ENCODE results near the gene GABRR3. TPM values are rescaled to one million over a fixed set of nuclear protein-coding genes. Genes with fewer than 3 reads are reported as not detected.

Gene GABRR3
- total RNA-seq, 1 donor from 2014 or later, result not detected

GRCh38 chr3:97958396-97958795 is 76.7 kb downstream of the GABRR3 start:
- DNase-seq (ENCODE audit: low spot score), result no peak

DNA sequence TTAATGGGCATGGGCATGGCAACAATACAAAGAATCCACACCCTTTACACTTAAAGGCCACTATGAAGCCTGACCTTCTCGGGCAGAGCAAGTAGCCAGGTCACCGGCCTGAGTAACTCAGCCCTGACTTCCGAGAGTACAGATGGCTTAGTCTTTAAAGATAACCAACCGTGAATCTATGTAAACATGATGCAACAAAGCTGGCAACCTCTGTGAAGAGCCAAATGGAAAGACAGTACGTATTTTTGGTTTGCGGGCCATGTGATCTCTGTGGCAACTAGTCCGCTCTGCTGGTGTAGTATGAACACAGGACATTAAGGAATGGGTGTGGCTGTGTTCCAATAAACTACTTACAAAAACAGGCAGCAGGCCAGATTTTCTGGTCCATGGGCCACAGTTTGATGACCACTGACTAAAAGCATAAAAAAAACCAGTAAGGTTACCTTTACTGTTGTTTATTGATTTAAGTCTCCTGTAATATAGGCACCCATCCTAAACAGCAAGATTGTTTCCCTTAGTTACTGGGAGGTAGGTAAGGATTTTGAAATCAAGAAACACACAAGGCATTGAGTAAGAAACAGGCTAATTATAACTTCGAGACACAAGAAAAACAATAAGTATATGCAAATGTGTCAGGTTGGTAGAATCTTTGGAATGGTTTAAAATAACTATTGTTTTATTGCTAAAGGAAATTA is 77.4 kb downstream of the GABRR3 start:
- DNase-seq (ENCODE audit: low spot score), result no peak

DNA sequence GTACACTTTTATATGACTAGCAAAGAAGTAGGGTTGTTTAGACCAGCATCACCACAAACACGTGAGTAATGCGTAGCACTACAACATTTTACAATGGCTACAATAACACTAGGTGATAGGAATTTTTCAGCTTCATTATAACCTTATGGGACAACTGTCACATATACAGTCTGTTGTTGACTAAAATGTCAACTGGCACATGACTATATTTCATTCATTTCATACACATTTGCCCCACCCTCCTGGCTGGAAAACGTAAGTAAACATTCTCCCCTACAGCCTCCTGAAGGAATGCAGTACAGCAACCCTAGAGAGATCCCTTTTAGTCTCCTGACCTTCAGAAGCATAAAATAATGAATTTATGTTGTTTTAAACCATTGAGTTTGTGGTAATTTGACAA is 79.1 kb downstream of the GABRR3 start:
- no peak for DNase-seq (ENCODE audit: low spot score)

- no peak for DNase-seq (ENCODE audit: low spot score)
Measured at GRCh38 chr3:97954228-97954827, 80.8 kb downstream of the GABRR3 start.

- DNase-seq (ENCODE audit: low spot score), result no peak
Measured at GRCh38 chr3:97952872-97953271, 82.2 kb downstream of the GABRR3 start.

DNA sequence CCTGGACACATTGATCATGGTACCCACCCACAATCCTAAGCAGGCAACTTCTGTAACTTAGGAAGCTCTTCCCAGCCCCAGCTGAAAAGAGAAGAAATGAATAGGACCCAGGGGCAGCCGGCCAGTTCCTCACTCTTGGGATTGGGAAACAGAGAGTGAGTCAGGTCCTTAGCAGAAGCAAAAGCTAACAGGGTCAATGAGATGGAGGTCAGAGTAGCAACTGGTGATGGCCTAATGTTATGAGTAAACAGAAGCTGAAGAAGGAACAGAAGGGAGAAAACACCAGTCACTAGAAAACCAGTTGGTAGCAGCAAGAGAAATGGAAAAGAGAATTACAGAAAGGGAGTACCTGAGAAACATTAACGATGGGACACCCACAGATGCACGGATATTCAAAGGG is 82.8 kb downstream of the GABRR3 start:
- DNase-seq (ENCODE audit: low spot score), result no peak

DNA sequence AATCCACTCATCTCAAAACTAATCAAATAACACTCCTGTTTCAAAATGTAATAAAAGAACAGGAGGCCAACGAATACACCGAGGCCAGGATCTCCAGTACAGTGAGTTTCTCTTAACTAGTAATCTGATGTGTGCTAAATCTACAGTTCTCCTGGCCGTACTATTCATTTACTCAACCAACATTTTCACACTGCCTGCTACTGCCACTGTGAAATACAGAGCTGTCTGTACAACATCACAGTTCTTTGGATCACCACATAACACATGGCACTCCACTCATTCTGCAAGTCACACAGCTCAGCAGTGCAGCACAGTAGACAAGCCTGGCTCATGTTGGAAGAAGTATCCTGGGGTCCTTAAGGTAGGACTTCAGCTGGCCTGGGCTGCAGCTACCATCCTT is 84.8 kb downstream of the GABRR3 start:
- no peak for DNase-seq (ENCODE audit: low spot score)

- DNase-seq (ENCODE audit: low spot score), result no peak
Measured at GRCh38 chr3:97949743-97950142, 85.4 kb downstream of the GABRR3 start.

DNA sequence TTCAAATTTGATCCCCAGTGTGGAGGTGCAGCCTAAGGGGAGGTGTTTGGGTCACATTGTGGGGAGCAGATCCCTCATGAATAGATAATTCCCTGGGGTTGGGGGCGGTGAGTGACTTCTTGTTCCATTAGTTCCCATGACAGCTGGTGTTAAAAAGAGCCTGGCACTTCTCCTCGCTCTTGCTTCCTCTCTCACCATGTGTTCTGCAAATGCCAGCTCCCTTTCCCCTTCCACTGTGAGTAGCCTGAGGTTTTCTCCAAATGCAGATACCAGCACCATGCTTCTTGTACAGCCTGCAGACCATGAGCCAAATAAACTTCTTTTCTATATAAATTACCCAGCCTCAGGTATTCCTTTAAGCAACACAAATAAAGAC is 86.0 kb downstream of the GABRR3 start:
- DNase-seq (ENCODE audit: low spot score), result no peak

DNA sequence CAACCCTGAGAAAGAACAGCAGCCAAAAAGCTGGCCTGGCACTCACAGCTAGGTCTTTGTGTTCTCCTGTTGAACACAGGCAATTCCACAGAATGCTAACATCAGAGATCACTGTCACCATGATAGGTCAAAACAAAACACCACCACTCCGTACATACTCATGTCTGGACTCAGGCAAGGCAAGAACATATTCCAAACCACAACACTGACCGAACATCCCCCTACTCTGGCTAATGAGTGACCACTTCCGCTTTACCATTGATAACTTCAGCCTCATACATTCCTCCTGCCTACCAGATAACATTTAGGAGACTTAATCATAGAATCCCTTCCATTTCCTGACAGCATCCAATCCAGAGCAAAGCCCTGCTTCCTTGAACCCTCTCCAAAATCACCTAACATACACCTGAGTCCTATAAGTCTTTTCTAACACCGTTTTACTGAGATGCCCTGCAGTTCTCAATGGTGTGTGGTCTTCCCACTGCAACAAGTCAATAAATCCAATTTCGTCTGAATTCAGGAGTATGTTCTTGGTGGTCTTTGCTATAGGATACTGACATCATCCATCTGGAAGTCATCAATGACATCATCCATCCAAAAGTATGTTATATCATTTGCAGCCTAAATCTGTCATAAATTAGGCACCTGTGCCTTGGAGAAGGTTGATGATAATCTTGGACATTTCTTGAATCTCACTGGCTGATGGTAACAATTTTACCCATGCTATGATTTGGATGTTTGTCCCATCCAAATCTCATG is 86.6 kb downstream of the GABRR3 start:
- DNase-seq (ENCODE audit: low spot score), result no peak

GRCh38 chr3:97942801-97943546 is 92.1 kb downstream of the GABRR3 start:
- DNase-seq (ENCODE audit: low spot score), result no peak

DNA sequence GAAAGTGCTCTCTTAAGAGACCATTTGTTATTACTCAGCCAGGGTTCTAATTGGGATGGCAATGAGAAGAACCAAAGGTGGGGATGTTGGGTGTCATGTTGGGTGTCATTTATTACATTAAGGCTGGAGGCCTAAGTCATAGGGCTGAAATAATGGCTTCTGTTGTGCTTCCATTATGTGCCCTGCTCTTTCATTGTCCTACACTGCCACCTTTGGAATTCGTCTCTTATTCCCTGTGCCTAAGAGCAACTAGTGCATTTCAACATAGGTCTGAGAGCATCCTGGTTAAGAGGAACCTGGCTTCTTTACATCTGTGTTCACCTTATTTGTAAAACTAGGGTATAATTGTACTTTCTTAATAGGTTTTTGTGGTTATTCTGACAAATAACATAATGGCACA is 95.1 kb downstream of the GABRR3 start:
- no peak for DNase-seq (ENCODE audit: low spot score)

GRCh38 chr3:97939401-97939800 is 95.7 kb downstream of the GABRR3 start:
- DNase-seq (ENCODE audit: low spot score), result no peak

GRCh38 chr3:97938444-97938843 is 96.7 kb downstream of the GABRR3 start:
- DNase-seq (ENCODE audit: low spot score), result no peak

GRCh38 chr3:97937205-97937604 is 97.9 kb downstream of the GABRR3 start:
- no peak for DNase-seq (ENCODE audit: low spot score)

DNA sequence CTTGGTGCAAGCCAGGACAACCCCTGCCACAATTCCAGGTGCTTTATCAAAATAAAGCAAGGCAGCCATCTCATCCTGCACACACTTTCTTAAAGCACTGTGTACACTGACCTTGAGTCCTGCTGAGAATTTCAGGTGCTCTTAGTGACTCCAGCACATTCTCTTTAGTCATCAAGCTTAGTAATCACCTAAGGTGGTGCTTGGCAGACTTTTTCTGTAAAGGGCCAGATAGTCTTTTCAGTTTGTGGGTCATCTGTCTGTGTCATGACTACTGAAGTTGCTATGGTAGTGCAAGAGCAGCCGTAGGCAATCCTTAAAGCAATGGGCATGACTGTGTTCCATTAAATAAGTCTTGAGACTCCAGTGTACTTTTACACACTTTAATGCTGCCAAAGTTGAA is 99.3 kb downstream of the GABRR3 start:
- DNase-seq (ENCODE audit: low spot score), result no peak

Other genes with a start within 250 kb of the GABRR3 start
- 39.4 TPM for gene CRYBG3, start 213.3 kb downstream of the GABRR3 start, total RNA-seq
- 35.2 TPM for gene RIOX2, start 62.9 kb downstream of the GABRR3 start, total RNA-seq
- gene OR5AC2, start 51.9 kb upstream of the GABRR3 start, total RNA-seq, result not detected
- gene OR5H1, start 95.4 kb upstream of the GABRR3 start, total RNA-seq, result not detected
- not detected for gene OR5H14, start 112.2 kb upstream of the GABRR3 start, total RNA-seq
- gene OR5H15, start 131.4 kb upstream of the GABRR3 start, total RNA-seq, result not detected
- not detected for gene OR5H6, start 228.9 kb upstream of the GABRR3 start, total RNA-seq
- not detected for gene OR5H2, start 247.2 kb upstream of the GABRR3 start, total RNA-seq

Measured in mesenteric fat pad (tissue), 1 donor.